NK-92 (cell line): ENCODE measurements around the gene MRPL49.
"Not testable (repeated sequence)": the region's sequence is repeated elsewhere in the genome, so short reads cannot be mapped to it uniquely, and the experiment has no call there.

Source experiments
- DNase-seq: peaks from one replicate; lab custom pipeline; 2025; ENCODE audit not compliant: unreplicated experiment; lab: John Stamatoyannopoulos, UW

MRPL49 gene

GRCh38 chr11:65117206-65118096, 4.7 kb upstream of the MRPL49 start, which contains the start of gene ZNHIT2:
ZNHIT2 (minus strand) TSS chr11:65117701; CDS start chr11:65117653, 48 bp downstream.
- DNase-seq: peak; percentile 96

GRCh38 chr11:65118097-65118837, 3.9 kb upstream of the MRPL49 start:
- DNase-seq: no peak

GRCh38 chr11:65118891-65119669, 3.0 kb upstream of the MRPL49 start:
- DNase-seq: not testable (repeated sequence)

GRCh38 chr11:65119670-65119995, 2.5 kb upstream of the MRPL49 start:
- no peak for DNase-seq

- DNase-seq: no peak
Measured at GRCh38 chr11:65120831-65121230, 1.3 kb upstream of the MRPL49 start.

- no peak for DNase-seq
Measured at GRCh38 chr11:65121447-65121864, 665 bp upstream of the MRPL49 start.

- no peak for DNase-seq
Measured at GRCh38 chr11:65124480-65125196, 2.5 kb downstream of the MRPL49 start.

- no peak for DNase-seq
Measured at GRCh38 chr11:65125197-65126056, 3.3 kb downstream of the MRPL49 start.

GRCh38 chr11:65126624-65127274, 4.6 kb downstream of the MRPL49 start:
- DNase-seq: no peak

- DNase-seq: no peak
Measured at GRCh38 chr11:65127473-65128181, 5.5 kb downstream of the MRPL49 start.

- no peak for DNase-seq
Measured at GRCh38 chr11:65128182-65129145, 6.3 kb downstream of the MRPL49 start.

- no peak for DNase-seq
Measured at GRCh38 chr11:65129649-65130441, 7.7 kb downstream of the MRPL49 start.

GRCh38 chr11:65130631-65131416, 8.7 kb downstream of the MRPL49 start:
- DNase-seq: no peak

- no peak for DNase-seq
Measured at GRCh38 chr11:65131417-65131776, 9.3 kb downstream of the MRPL49 start.

- DNase-seq: no peak
Measured at GRCh38 chr11:65131895-65132237, 9.7 kb downstream of the MRPL49 start.
